ENCODE results near the gene CPA2.

The CPA2 gene

GRCh38 chr7:130279906-130280305 is 13.2 kb downstream of the CPA2 start:
- no peak for DNase-seq (ENCODE audit: low read depth in 2 of 2)

- no peak for DNase-seq (ENCODE audit: low read depth in 2 of 2)
Measured at GRCh38 chr7:130281260-130281659, 14.6 kb downstream of the CPA2 start.

GRCh38 chr7:130286881-130287280 is 20.2 kb downstream of the CPA2 start:
- DNase-seq (ENCODE audit: low read depth in 2 of 2) = no peak

- DNase-seq (ENCODE audit: low read depth in 2 of 2) = no peak
Measured at GRCh38 chr7:130288168-130288567, 21.5 kb downstream of the CPA2 start.

- no peak for DNase-seq (ENCODE audit: low read depth in 2 of 2)
Measured at GRCh38 chr7:130288829-130289228, 22.2 kb downstream of the CPA2 start.

GRCh38 chr7:130289478-130289877 is 22.8 kb downstream of the CPA2 start:
- no peak for DNase-seq (ENCODE audit: low read depth in 2 of 2)

- no peak for DNase-seq (ENCODE audit: low read depth in 2 of 2)
Measured at GRCh38 chr7:130290745-130291144, 24.1 kb downstream of the CPA2 start.

- no peak for DNase-seq (ENCODE audit: low read depth in 2 of 2)
Measured at GRCh38 chr7:130292682-130293257, 26.1 kb downstream of the CPA2 start, which contains the start of gene CPA4. Gene CPA4 (plus strand): TSS chr7:130293161. CDS start chr7:130293181, 20 bp downstream.

- DNase-seq (ENCODE audit: low read depth in 2 of 2) = no peak
Measured at GRCh38 chr7:130293521-130293920, 26.9 kb downstream of the CPA2 start.

GRCh38 chr7:130294314-130294713 is 27.7 kb downstream of the CPA2 start:
- no peak for DNase-seq (ENCODE audit: low read depth in 2 of 2)

- DNase-seq (ENCODE audit: low read depth in 2 of 2) = no peak
Measured at GRCh38 chr7:130296221-130296951, 29.7 kb downstream of the CPA2 start.

GRCh38 chr7:130297628-130298543 is 31.2 kb downstream of the CPA2 start:
- DNase-seq (ENCODE audit: low read depth in 2 of 2) = no peak

GRCh38 chr7:130298544-130299326 is 32.1 kb downstream of the CPA2 start:
- DNase-seq (ENCODE audit: low read depth in 2 of 2) = no peak

- DNase-seq (ENCODE audit: low read depth in 2 of 2) = no peak
Measured at GRCh38 chr7:130299866-130300265, 33.2 kb downstream of the CPA2 start.

- no peak for DNase-seq (ENCODE audit: low read depth in 2 of 2)
Measured at GRCh38 chr7:130301501-130302020, 34.9 kb downstream of the CPA2 start.

GRCh38 chr7:130302649-130303048 is 36.0 kb downstream of the CPA2 start:
- DNase-seq (ENCODE audit: low read depth in 2 of 2) = no peak

GRCh38 chr7:130303127-130303526 is 36.5 kb downstream of the CPA2 start:
- DNase-seq (ENCODE audit: low read depth in 2 of 2) = no peak

GRCh38 chr7:130303551-130303950 is 36.9 kb downstream of the CPA2 start:
- DNase-seq (ENCODE audit: low read depth in 2 of 2) = no peak

GRCh38 chr7:130303982-130304381 is 37.3 kb downstream of the CPA2 start:
- DNase-seq (ENCODE audit: low read depth in 2 of 2) = no peak

- DNase-seq (ENCODE audit: low read depth in 2 of 2) = no peak
Measured at GRCh38 chr7:130304878-130305277, 38.2 kb downstream of the CPA2 start.

GRCh38 chr7:130305433-130306042 is 38.9 kb downstream of the CPA2 start:
- DNase-seq (ENCODE audit: low read depth in 2 of 2) = no peak

Measured in stimulated activated CD8-positive, alpha-beta memory T cell treated with anti-CD3 and anti-CD28 coated beads, Interleukin-2, amount 100 ng/mL, for 48 hours (primary cell).